Measurements from ENCODE around the gene GPR141. TPM values are rescaled to one million over a fixed set of nuclear protein-coding genes. Genes with fewer than 3 reads are reported as not detected.

The GPR141 gene
- total RNA-seq, 1 experiment from 2014 or later, result not detected

DNA sequence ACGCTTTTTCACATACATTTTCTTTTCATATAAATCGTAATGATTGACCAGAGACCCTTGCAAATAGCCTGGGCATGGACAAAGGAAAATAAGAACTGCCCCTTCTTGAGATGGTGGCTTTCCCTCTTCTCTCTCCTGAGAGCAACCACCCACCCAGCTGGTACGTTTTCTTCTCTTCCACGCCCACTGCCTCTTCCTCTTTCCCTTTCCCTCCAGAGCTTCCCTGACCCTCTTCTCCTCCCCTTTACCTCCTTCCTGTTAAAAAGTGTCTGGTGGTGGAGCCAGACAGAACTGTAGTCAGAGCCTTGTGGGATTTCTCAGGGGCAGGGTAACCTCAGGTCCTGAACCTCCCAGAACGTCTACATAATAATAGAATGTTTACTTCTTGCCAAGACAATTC is 23.2 kb downstream of the GPR141 start:
- Histone ChIP-seq H3K27ac (ENCODE audit: low read depth, low read length) (no peak overlapping the region), H3K9me3 (ENCODE audit: control insufficient read depth in 1 of 2, insufficient read depth in 1 of 2, low read depth in 1 of 2, low read length in 2 of 2) (no peaks in the 10 kb centered on the region), H3K27me3 (ENCODE audit: insufficient read depth, low read length) (no peaks in the 10 kb centered on the region), H3K36me3 (ENCODE audit: control insufficient read depth in 1 of 2, insufficient read depth in 2 of 2, low read length in 2 of 2) (no peaks in the 10 kb centered on the region), H3K4me3 (replicated peaks in 1 of 2; ENCODE audit: low read depth in 1 of 2, low read length in 2 of 2) (no peak overlapping the region), H3K9ac (ENCODE audit: low read length) (no peak overlapping the region), H3K4me2 (ENCODE audit: low read length) (no peak overlapping the region), H4K20me1 (ENCODE audit: insufficient read depth) (no peaks in the 10 kb centered on the region), H3K79me2 (ENCODE audit: insufficient read depth, low read length) (no peaks in the 10 kb centered on the region), H2AFZ (ENCODE audit: low read depth, low read length, poor library complexity, severe bottlenecking) (no peak overlapping the region), H3K4me1 (ENCODE audit: control insufficient read depth in 1 of 2, insufficient read depth in 2 of 2, low read length in 2 of 2) (no peaks in the 10 kb centered on the region), H3K9me2 (ENCODE audit: insufficient read depth) (no peaks in the 10 kb centered on the region)
- intact Hi-C loops (cut with micrococcal nuclease), result no loop called here
- ChIA-PET CTCF (no interaction called here), POLR2A (no interaction called here), RAD21 (ENCODE audit: low non-redundant PET in 1 of 2, low total read pairs in 2 of 2, uncharacterized antibody in 2 of 2, unreplicated experiment in 2 of 2) (no interaction called here)
- DNase-seq (ENCODE audit: low read depth, low spot score) (no peak), ATAC-seq (no peak)
- TF ChIP-seq EZH2 (IDR thresholded peaks at IDR 0.05) (no peak), EZH2phosphoT487 (IDR thresholded peaks at IDR 0.05; ENCODE audit: borderline replicate concordance) (no peak), JUND (IDR thresholded peaks at IDR 0.05) (no peak), SIN3A (IDR thresholded peaks at IDR 0.05; ENCODE audit: low read depth) (no peak), SP1 (IDR thresholded peaks at IDR 0.05; ENCODE audit: low read depth) (no peak), ELF1 (IDR thresholded peaks at IDR 0.05; ENCODE audit: borderline replicate concordance, low read depth) (no peak), YY1 (IDR thresholded peaks at IDR 0.05; ENCODE audit: extremely low read depth, insufficient replicate concordance, low read depth, low read length) (no peak)
- BruUV-seq (replicated peaks), result no TSS peak

DNA sequence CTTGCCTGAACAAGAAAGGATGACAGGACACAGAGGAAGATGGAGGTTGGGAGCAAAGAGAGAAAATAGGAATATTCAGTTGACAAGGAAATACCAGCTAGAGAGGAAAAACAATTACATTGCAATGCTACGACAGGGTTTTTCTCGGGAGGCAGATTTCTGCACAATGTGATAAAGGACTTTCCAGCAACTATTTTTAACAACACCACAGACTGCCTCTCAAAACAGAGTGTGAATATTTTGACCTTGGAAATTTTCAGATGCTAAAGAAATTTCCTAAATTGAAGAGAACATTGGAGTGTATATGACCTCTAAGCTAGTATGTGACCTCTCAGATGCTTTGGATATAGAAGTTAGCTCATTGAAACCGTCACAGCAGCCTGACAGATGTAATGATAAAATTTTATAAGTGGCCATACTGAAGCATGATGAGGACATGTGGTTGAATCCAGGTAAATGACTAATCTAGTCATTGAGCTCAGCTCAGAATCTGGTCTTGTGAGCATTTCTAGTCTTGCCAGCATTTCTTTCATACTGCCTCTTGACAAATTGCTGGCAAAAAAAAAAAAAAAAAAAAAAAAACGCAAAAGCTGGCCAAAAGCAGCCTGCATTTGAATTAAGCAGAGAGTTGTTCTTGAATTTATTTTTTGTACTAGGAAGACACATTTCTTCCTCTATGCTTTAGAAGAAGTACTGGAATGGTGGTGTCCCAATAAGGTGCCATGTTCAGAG is 24.4 kb downstream of the GPR141 start:
- Histone ChIP-seq H3K79me2 (ENCODE audit: insufficient read depth, low read length) (no peaks in the 10 kb centered on the region), H3K36me3 (ENCODE audit: control insufficient read depth in 1 of 2, insufficient read depth in 2 of 2, low read length in 2 of 2) (no peaks in the 10 kb centered on the region), H3K4me3 (replicated peaks in 1 of 2; ENCODE audit: low read depth in 1 of 2, low read length in 2 of 2) (no peak overlapping the region), H3K9me3 (ENCODE audit: control insufficient read depth in 1 of 2, insufficient read depth in 1 of 2, low read depth in 1 of 2, low read length in 2 of 2) (no peaks in the 10 kb centered on the region), H3K27me3 (ENCODE audit: insufficient read depth, low read length) (no peaks in the 10 kb centered on the region), H3K9me2 (ENCODE audit: insufficient read depth) (no peaks in the 10 kb centered on the region), H3K4me2 (ENCODE audit: low read length) (no peak overlapping the region), H4K20me1 (ENCODE audit: insufficient read depth) (no peaks in the 10 kb centered on the region), H3K27ac (ENCODE audit: low read depth, low read length) (no peak overlapping the region), H3K9ac (ENCODE audit: low read length) (no peak overlapping the region), H2AFZ (ENCODE audit: low read depth, low read length, poor library complexity, severe bottlenecking) (no peak overlapping the region), H3K4me1 (ENCODE audit: control insufficient read depth in 1 of 2, insufficient read depth in 2 of 2, low read length in 2 of 2) (no peaks in the 10 kb centered on the region)
- DNase-seq (ENCODE audit: low read depth, low spot score) (no peak), ATAC-seq (no peak)
- POLR2A ChIA-PET, result no interaction called here
- intact Hi-C loops (cut with micrococcal nuclease), result no loop called here
- CTCF ChIA-PET, result no interaction called here
- RAD21 ChIA-PET (ENCODE audit: low non-redundant PET in 1 of 2, low total read pairs in 2 of 2, uncharacterized antibody in 2 of 2, unreplicated experiment in 2 of 2), result no interaction called here
- no TSS peak for BruUV-seq (replicated peaks)
- TF ChIP-seq CEBPB (IDR thresholded peaks at IDR 0.05; ENCODE audit: low read depth), result no peak
- TF ChIP-seq, protein P1, sequence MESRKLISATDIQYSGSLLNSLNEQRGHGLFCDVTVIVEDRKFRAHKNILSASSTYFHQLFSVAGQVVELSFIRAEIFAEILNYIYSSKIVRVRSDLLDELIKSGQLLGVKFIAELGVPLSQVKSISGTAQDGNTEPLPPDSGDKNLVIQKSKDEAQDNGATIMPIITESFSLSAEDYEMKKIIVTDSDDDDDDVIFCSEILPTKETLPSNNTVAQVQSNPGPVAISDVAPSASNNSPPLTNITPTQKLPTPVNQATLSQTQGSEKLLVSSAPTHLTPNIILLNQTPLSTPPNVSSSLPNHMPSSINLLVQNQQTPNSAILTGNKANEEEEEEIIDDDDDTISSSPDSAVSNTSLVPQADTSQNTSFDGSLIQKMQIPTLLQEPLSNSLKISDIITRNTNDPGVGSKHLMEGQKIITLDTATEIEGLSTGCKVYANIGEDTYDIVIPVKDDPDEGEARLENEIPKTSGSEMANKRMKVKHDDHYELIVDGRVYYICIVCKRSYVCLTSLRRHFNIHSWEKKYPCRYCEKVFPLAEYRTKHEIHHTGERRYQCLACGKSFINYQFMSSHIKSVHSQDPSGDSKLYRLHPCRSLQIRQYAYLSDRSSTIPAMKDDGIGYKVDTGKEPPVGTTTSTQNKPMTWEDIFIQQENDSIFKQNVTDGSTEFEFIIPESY (IDR thresholded peaks at IDR 0.05; ENCODE audit: extremely low read depth, insufficient replicate concordance, low read length), result no peak
- TF ChIP-seq SP1 (IDR thresholded peaks at IDR 0.05; ENCODE audit: low read depth), result no peak
- no peak for TF ChIP-seq CBX3 (IDR thresholded peaks at IDR 0.05; ENCODE audit: low read depth)
- no peak for TF ChIP-seq YY1 (IDR thresholded peaks at IDR 0.05; ENCODE audit: extremely low read depth, insufficient replicate concordance, low read depth, low read length)
- no peak for TF ChIP-seq POLR2A (IDR thresholded peaks at IDR 0.05; ENCODE audit: borderline replicate concordance, extremely low read depth, insufficient read depth, insufficient read length)
- no peak for TF ChIP-seq ELF1 (IDR thresholded peaks at IDR 0.05; ENCODE audit: borderline replicate concordance, low read depth)
- TF ChIP-seq, protein P2, sequence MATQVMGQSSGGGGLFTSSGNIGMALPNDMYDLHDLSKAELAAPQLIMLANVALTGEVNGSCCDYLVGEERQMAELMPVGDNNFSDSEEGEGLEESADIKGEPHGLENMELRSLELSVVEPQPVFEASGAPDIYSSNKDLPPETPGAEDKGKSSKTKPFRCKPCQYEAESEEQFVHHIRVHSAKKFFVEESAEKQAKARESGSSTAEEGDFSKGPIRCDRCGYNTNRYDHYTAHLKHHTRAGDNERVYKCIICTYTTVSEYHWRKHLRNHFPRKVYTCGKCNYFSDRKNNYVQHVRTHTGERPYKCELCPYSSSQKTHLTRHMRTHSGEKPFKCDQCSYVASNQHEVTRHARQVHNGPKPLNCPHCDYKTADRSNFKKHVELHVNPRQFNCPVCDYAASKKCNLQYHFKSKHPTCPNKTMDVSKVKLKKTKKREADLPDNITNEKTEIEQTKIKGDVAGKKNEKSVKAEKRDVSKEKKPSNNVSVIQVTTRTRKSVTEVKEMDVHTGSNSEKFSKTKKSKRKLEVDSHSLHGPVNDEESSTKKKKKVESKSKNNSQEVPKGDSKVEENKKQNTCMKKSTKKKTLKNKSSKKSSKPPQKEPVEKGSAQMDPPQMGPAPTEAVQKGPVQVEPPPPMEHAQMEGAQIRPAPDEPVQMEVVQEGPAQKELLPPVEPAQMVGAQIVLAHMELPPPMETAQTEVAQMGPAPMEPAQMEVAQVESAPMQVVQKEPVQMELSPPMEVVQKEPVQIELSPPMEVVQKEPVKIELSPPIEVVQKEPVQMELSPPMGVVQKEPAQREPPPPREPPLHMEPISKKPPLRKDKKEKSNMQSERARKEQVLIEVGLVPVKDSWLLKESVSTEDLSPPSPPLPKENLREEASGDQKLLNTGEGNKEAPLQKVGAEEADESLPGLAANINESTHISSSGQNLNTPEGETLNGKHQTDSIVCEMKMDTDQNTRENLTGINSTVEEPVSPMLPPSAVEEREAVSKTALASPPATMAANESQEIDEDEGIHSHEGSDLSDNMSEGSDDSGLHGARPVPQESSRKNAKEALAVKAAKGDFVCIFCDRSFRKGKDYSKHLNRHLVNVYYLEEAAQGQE (IDR thresholded peaks at IDR 0.05; ENCODE audit: low read depth), result no peak
- TF ChIP-seq EZH2 (IDR thresholded peaks at IDR 0.05), result no peak
- TF ChIP-seq ZNF274 (IDR thresholded peaks at IDR 0.05; ENCODE audit: low read depth, low read length), result no peak
- TF ChIP-seq TCF7L2 (IDR thresholded peaks at IDR 0.05; ENCODE audit: borderline replicate concordance, extremely low read depth, insufficient read depth, insufficient read length), result no peak
- TF ChIP-seq EGR1 (IDR thresholded peaks at IDR 0.05; ENCODE audit: low read depth), result no peak
